NCI-H510A (cell line): Measurements from ENCODE around the gene SYCE3.

Experiments used
- DNase-seq: peaks from one replicate; lab custom pipeline; 2025; lab: John Stamatoyannopoulos, UW

SYCE3 gene

GRCh38 chr22:50530877-50531545 is 31.7 kb downstream of the SYCE3 start:
- DNase-seq: peak; percentile 42

GRCh38 chr22:50530580-50530876 is 32.2 kb downstream of the SYCE3 start:
- DNase-seq: no peak

- no peak for DNase-seq
Measured at GRCh38 chr22:50529897-50530579, 32.7 kb downstream of the SYCE3 start, which contains the start of gene TYMP. TYMP (minus strand) TSS chr22:50530012; CDS start chr22:50529709, 303 bp downstream.

GRCh38 chr22:50529416-50529896 is 33.3 kb downstream of the SYCE3 start:
- DNase-seq: no peak

GRCh38 chr22:50528682-50529415 is 33.9 kb downstream of the SYCE3 start:
- DNase-seq: no peak

- DNase-seq: no peak
Measured at GRCh38 chr22:50527921-50528681, 34.6 kb downstream of the SYCE3 start.

GRCh38 chr22:50526834-50527801 is 35.6 kb downstream of the SYCE3 start:
- DNase-seq: no peak

- peak; percentile 55 for DNase-seq
Measured at GRCh38 chr22:50526108-50526833, 36.4 kb downstream of the SYCE3 start.

GRCh38 chr22:50525858-50526107 is 36.9 kb downstream of the SYCE3 start:
- no peak for DNase-seq

GRCh38 chr22:50525104-50525857 is 37.4 kb downstream of the SYCE3 start, which contains the start of gene SCO2:
SCO2 (minus strand) TSS chr22:50525598; CDS start chr22:50524411, 1,187 bp downstream.
- DNase-seq: peak; percentile 89

GRCh38 chr22:50524676-50525103 is 38.0 kb downstream of the SYCE3 start:
- DNase-seq: no peak

- no peak for DNase-seq
Measured at GRCh38 chr22:50523806-50524675, 38.7 kb downstream of the SYCE3 start.

- no peak for DNase-seq
Measured at GRCh38 chr22:50523458-50523805, 39.3 kb downstream of the SYCE3 start.

- DNase-seq: no peak
Measured at GRCh38 chr22:50522806-50523438, 39.8 kb downstream of the SYCE3 start.

- DNase-seq: no peak
Measured at GRCh38 chr22:50522208-50522805, 40.4 kb downstream of the SYCE3 start.

GRCh38 chr22:50521710-50522109 is 41.0 kb downstream of the SYCE3 start:
- no peak for DNase-seq

GRCh38 chr22:50520826-50521453 is 41.8 kb downstream of the SYCE3 start:
- no peak for DNase-seq
